ENCODE results near the gene GSTA3. TPM values are rescaled to one million over a fixed set of nuclear protein-coding genes. Genes with fewer than 3 reads are reported as not detected.
"Not testable (repeated sequence)": the region's sequence is repeated elsewhere in the genome, so short reads cannot be mapped to it uniquely, and the experiment has no call there.

GSTA3 gene
- total RNA-seq, 4 donors from 2014 or later, result not detected

GRCh38 chr6:52872031-52872430 is 37.5 kb downstream of the GSTA3 start:
- no peak overlapping the region for H3K27ac ChIP-seq (replicated peaks in 1 of 4)
- WGBS, result 50% methylated on average over 4 of the region's 4 CpGs
- TF ChIP-seq POLR2A (IDR thresholded peaks at IDR 0.05; ENCODE audit: low read depth) (no peak), EP300 (IDR thresholded peaks at IDR 0.05) (no peak), POLR2AphosphoS5 (IDR thresholded peaks at IDR 0.05) (no peak), CTCF (IDR thresholded peaks at IDR 0.05) (no peak)

GRCh38 chr6:52871621-52872020 is 37.9 kb downstream of the GSTA3 start:
- no peaks in the 10 kb centered on the region for H3K36me3 ChIP-seq
- no peak for DNase-seq (ENCODE audit: extremely low spot score)
- no peak overlapping the region for H3K27ac ChIP-seq (replicated peaks in 1 of 4)
- WGBS, result 51% methylated on average over 3 of the region's 3 CpGs
- H3K4me3 ChIP-seq, result no peak overlapping the region
- no peaks in the 10 kb centered on the region for H3K27me3 ChIP-seq
- no peaks in the 10 kb centered on the region for H3K4me1 ChIP-seq
- no peak for TF ChIP-seq CTCF (IDR thresholded peaks at IDR 0.05)
- TF ChIP-seq POLR2A (IDR thresholded peaks at IDR 0.05; ENCODE audit: low read depth), result no peak
- TF ChIP-seq EP300 (IDR thresholded peaks at IDR 0.05), result no peak
- no peak for TF ChIP-seq POLR2AphosphoS5 (IDR thresholded peaks at IDR 0.05)
- no peaks in the 10 kb centered on the region for H3K9me3 ChIP-seq
- intact Hi-C loops (cut with DNase I), result no loop called here

More at GRCh38 chr6:52872031-52872430, 37.5 kb downstream of the GSTA3 start:
- no peaks in the 10 kb centered on the region for H3K27me3 ChIP-seq
- no peaks in the 10 kb centered on the region for H3K4me1 ChIP-seq
- intact Hi-C loops (cut with DNase I), result no loop called here
- no peak for DNase-seq (ENCODE audit: extremely low spot score)
- no peak overlapping the region for H3K4me3 ChIP-seq
- H3K36me3 ChIP-seq, result no peaks in the 10 kb centered on the region
- no peaks in the 10 kb centered on the region for H3K9me3 ChIP-seq

DNA sequence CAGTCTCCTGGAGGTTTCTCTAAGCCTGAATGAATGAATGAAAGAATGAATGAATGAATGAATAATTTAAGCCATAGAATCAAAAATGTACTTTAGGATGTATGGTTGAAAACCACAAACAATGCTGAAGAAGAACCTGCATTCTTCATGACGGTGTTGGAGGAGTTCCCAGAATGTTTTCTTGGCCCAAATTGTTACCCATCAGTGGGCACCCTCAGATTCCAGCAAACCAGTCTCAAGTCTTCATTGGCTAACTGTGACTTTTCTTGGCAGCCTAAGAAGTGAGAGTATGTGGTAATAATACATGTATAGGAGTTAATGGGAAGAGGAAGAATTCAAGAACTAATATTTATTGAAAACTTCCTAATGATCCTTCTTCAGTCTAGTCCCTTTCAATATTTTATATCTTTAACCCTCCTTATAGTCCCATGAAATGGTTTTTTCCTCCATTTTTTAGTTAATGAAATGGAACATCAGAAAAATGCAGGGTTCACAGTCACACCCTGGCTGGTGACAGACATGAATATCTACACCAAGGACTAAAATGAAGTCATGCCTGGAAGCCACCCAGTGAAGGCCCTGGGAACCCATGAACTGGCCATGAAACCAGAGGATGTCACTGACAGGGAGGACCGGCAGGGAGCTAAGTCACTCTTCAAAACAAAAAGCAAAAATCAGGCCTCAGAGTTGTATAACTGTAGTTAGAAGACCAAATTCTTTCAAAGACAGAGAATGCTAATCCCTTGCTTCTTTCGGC is 39.0 kb downstream of the GSTA3 start:
- H3K36me3 ChIP-seq; H3K27ac ChIP-seq (replicated peaks in 1 of 4); H3K9me3 ChIP-seq; intact Hi-C loops (cut with DNase I); H3K4me3 ChIP-seq; H3K4me1 ChIP-seq; H3K27me3 ChIP-seq: not testable (repeated sequence)
- peak; percentile 45 for DNase-seq (ENCODE audit: extremely low spot score)
- 86% methylated on average over 3 of the region's 3 CpGs for WGBS

GRCh38 chr6:52868899-52869298 is 40.6 kb downstream of the GSTA3 start:
- H3K27ac ChIP-seq (replicated peaks in 1 of 4); DNase-seq (ENCODE audit: extremely low spot score); H3K4me1 ChIP-seq; intact Hi-C loops (cut with DNase I); H3K4me3 ChIP-seq; H3K27me3 ChIP-seq; H3K36me3 ChIP-seq; H3K9me3 ChIP-seq: not testable (repeated sequence)
- WGBS, result 70% methylated on average over 5 of the region's 5 CpGs

DNA sequence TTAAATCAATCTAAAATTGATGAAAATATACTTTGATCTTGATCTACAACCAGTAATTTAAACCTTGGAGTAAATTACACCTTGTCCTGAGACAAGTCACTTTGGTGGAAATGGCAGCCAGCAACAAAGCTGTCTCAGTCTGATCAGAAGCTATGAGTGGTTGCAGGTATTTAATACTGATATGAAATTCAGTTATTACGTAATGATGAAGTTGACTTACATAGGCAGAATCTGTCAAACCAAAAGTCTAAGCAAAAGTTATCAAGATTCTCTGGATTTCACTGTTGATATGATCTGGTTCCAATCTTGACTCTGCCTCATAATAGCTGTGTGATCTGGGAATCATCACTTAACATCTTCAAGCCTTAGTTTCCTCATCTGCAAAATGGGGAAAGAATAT is 41.3 kb downstream of the GSTA3 start:
- intact Hi-C loops (cut with DNase I), result no loop called here
- TF ChIP-seq POLR2A (IDR thresholded peaks at IDR 0.05; ENCODE audit: low read depth), result no peak
- no peak for TF ChIP-seq POLR2AphosphoS5 (IDR thresholded peaks at IDR 0.05)
- no peak for TF ChIP-seq CTCF (IDR thresholded peaks at IDR 0.05)
- no peak for TF ChIP-seq EP300 (IDR thresholded peaks at IDR 0.05)
- no peaks in the 10 kb centered on the region for H3K4me1 ChIP-seq
- no peak overlapping the region for H3K27ac ChIP-seq (replicated peaks in 1 of 4)
- H3K4me3 ChIP-seq, result no peak overlapping the region
- H3K27me3 ChIP-seq, result no peaks in the 10 kb centered on the region
- no peak for DNase-seq (ENCODE audit: extremely low spot score)
- H3K36me3 ChIP-seq, result no peaks in the 10 kb centered on the region
- 95% methylated on average over 1 of the region's 1 CpG for WGBS
- H3K9me3 ChIP-seq, result no peaks in the 10 kb centered on the region

DNA sequence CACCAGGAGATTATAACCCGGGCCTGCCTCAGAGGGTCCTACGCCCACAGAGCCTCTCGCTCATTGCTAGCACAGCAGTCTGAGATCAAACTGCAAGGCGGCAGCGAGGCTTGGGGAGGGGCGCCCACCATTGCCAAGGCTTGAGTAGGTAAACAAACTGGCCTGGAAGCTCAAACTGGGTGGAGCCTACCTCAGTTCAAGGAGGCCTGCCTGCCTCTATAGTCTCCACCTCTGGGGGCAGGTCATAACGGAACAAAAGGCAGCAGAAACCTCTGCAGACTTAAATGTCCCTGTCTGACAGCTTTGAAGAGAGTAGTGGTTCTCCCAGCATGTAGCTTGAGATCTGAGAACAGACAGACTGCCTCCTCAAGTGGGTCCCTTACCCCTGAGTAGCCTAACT is 48.3 kb downstream of the GSTA3 start:
- H3K36me3 ChIP-seq; H3K4me3 ChIP-seq; H3K27ac ChIP-seq (replicated peaks in 1 of 4); intact Hi-C loops (cut with DNase I); H3K4me1 ChIP-seq; DNase-seq (ENCODE audit: extremely low spot score); H3K9me3 ChIP-seq; H3K27me3 ChIP-seq: not testable (repeated sequence)
- 92% methylated on average over 6 of the region's 7 CpGs for WGBS

All from esophagus muscularis mucosa (tissue), 4 donors.